ENCODE results near the gene PIP5KL1.

- TF ChIP-seq POLR2A (IDR thresholded peaks at IDR 0.05) (no peak), CTCF (IDR thresholded peaks at IDR 0.05) (no peak), POLR2AphosphoS5 (IDR thresholded peaks at IDR 0.05) (no peak)
Measured at GRCh38 chr9:127912296-127912695, 18.3 kb downstream of the PIP5KL1 start.
